ENCODE measurements around the gene STK32B.
"Not testable (repeated sequence)": the region's sequence is repeated elsewhere in the genome, so short reads cannot be mapped to it uniquely, and the experiment has no call there.

The STK32B gene

GRCh38 chr4:5051278-5052203 is at the start of gene STK32B:
Gene STK32B, plus strand, starts transcription at chr4:5051480.
- peak; percentile 77 for DNase-seq
- peaks cover 8% of the 10 kb centered on the region for H3K4me1 Mint-ChIP-seq
- H3K4me3 Mint-ChIP-seq, result peak within 1 kb of the TSS; percentile 85
- TF ChIP-seq, protein P1, sequence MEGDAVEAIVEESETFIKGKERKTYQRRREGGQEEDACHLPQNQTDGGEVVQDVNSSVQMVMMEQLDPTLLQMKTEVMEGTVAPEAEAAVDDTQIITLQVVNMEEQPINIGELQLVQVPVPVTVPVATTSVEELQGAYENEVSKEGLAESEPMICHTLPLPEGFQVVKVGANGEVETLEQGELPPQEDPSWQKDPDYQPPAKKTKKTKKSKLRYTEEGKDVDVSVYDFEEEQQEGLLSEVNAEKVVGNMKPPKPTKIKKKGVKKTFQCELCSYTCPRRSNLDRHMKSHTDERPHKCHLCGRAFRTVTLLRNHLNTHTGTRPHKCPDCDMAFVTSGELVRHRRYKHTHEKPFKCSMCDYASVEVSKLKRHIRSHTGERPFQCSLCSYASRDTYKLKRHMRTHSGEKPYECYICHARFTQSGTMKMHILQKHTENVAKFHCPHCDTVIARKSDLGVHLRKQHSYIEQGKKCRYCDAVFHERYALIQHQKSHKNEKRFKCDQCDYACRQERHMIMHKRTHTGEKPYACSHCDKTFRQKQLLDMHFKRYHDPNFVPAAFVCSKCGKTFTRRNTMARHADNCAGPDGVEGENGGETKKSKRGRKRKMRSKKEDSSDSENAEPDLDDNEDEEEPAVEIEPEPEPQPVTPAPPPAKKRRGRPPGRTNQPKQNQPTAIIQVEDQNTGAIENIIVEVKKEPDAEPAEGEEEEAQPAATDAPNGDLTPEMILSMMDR (IDR thresholded peaks at IDR 0.05), result no peak
- H3K27me3 Mint-ChIP-seq (ENCODE audit: low read depth, poor library complexity), result peaks cover 61% of the 10 kb centered on the region
- H3K9me3 Mint-ChIP-seq, result no peaks in the 10 kb centered on the region
- no peak within 1 kb of the TSS for H3K27ac Mint-ChIP-seq
- no peaks in the 10 kb centered on the region for H3K36me3 Mint-ChIP-seq (ENCODE audit: low read depth)

- H3K36me3 Mint-ChIP-seq (ENCODE audit: low read depth); H3K4me1 Mint-ChIP-seq; H3K4me3 Mint-ChIP-seq; H3K9me3 Mint-ChIP-seq; H3K27ac Mint-ChIP-seq; DNase-seq: not testable (repeated sequence)
- peaks cover 63% of the 10 kb centered on the region for H3K27me3 Mint-ChIP-seq (ENCODE audit: low read depth, poor library complexity)
Measured at GRCh38 chr4:5001641-5002040, 49.6 kb upstream of the STK32B start.

DNA sequence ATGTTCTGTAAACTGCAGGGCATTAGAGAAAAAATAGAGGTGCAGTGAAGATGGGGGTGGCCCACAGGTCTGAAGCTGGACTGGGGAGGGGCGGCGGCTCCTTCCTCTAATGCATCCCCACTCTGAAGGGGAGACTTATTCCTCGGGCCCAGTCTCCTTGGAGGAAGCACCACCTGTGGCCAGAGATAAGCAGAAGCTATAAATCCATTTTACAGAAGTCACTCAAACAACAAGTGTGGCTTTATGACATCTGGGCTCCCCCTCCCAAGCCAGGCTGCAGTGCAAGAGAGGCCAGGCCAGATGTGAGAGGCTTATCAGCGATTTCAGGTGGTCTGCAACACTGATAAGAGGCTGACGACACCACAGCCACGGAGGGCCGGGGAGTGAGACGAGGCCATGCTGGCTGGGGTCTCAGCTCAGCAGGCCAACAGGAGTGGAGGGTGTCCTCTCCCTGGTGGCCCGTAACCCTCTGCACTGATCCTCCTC is 47.9 kb upstream of the STK32B start:
- Mint-ChIP-seq H3K36me3 (ENCODE audit: low read depth) (no peaks in the 10 kb centered on the region), H3K4me1 (no peaks in the 10 kb centered on the region), H3K9me3 (no peaks in the 10 kb centered on the region), H3K4me3 (no peak overlapping the region), H3K27ac (no peak overlapping the region), H3K27me3 (ENCODE audit: low read depth, poor library complexity) (peaks cover 50% of the 10 kb centered on the region)
- TF ChIP-seq, protein P1 (IDR thresholded peaks at IDR 0.05), result no peak
- no peak for DNase-seq

GRCh38 chr4:5003918-5004317 is 47.4 kb upstream of the STK32B start:
- no peak for DNase-seq
- Mint-ChIP-seq H3K27ac (no peak overlapping the region), H3K27me3 (ENCODE audit: low read depth, poor library complexity) (peaks cover 47% of the 10 kb centered on the region), H3K36me3 (ENCODE audit: low read depth) (no peaks in the 10 kb centered on the region), H3K9me3 (no peaks in the 10 kb centered on the region), H3K4me3 (no peak overlapping the region), H3K4me1 (no peaks in the 10 kb centered on the region)
- TF ChIP-seq, protein P1 (IDR thresholded peaks at IDR 0.05), result no peak

DNA sequence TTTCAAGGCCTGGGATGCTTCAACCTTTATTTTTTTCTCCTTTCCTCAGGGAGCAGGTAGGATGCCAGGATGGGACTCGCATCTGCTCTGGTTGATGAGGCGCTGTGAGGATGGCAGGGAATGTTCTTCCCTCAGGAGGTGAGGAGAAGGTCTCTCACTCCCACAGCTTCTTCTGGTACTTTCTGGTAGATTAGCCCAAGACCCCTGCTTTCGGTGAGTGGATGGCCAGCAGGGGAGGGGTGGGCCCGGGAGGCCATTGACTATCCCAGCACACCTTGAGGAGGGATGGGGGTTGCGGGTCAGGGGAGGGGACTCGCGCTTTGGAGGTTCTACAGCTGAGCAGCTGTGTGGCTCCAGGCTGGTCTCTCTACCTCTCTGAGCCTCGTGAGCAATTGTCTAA is 46.8 kb upstream of the STK32B start:
- peaks cover 48% of the 10 kb centered on the region for H3K27me3 Mint-ChIP-seq (ENCODE audit: low read depth, poor library complexity)
- no peaks in the 10 kb centered on the region for H3K9me3 Mint-ChIP-seq
- no peak for DNase-seq
- TF ChIP-seq, protein P1 (IDR thresholded peaks at IDR 0.05), result no peak
- no peaks in the 10 kb centered on the region for H3K36me3 Mint-ChIP-seq (ENCODE audit: low read depth)
- H3K4me1 Mint-ChIP-seq, result no peaks in the 10 kb centered on the region
- no peak overlapping the region for H3K4me3 Mint-ChIP-seq
- no peak overlapping the region for H3K27ac Mint-ChIP-seq

- H3K9me3 Mint-ChIP-seq; DNase-seq; H3K36me3 Mint-ChIP-seq (ENCODE audit: low read depth); H3K4me3 Mint-ChIP-seq; H3K27ac Mint-ChIP-seq; H3K4me1 Mint-ChIP-seq: not testable (repeated sequence)
- peaks cover 41% of the 10 kb centered on the region for H3K27me3 Mint-ChIP-seq (ENCODE audit: low read depth, poor library complexity)
Measured at GRCh38 chr4:5006932-5007331, 44.3 kb upstream of the STK32B start.

DNA sequence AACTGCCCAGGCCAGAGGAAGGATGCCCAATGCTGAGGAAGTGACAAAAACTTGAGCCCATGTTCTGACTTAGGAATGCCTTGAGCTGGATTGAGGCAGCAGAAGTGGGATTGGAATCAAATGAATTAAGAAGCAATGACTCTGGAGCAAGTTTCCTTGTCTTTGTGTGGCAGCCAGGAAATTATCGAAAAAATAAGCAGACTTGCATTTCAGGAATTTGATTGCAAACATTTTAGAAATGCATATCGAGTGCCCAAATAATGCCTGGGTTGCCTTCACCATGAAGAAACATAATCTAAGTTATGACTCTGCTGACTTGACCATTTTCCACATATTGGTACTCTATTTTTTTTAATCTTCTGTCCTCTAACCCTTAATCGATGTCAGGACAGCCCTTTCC is 41.5 kb upstream of the STK32B start:
- Mint-ChIP-seq H3K36me3 (ENCODE audit: low read depth) (no peaks in the 10 kb centered on the region), H3K4me1 (no peaks in the 10 kb centered on the region), H3K9me3 (no peaks in the 10 kb centered on the region), H3K4me3 (no peak overlapping the region), H3K27me3 (ENCODE audit: low read depth, poor library complexity) (peaks cover 37% of the 10 kb centered on the region), H3K27ac (no peak overlapping the region)
- no peak for DNase-seq
- TF ChIP-seq, protein P1 (IDR thresholded peaks at IDR 0.05), result no peak

Measured in nephron progenitor cell (in vitro differentiated cells).